NCI-H82 treated with DMSO at 0.1 percent for 48 hours (cell line): Measurements from ENCODE around the gene DLD.
"Not testable (repeated sequence)": the region's sequence is repeated elsewhere in the genome, so short reads cannot be mapped to it uniquely, and the experiment has no call there.

Source experiments
- DNase-seq: peaks from one replicate; lab custom pipeline; 2025; ENCODE audit not compliant: unreplicated experiment; lab: John Stamatoyannopoulos, UW

DLD gene

DNA sequence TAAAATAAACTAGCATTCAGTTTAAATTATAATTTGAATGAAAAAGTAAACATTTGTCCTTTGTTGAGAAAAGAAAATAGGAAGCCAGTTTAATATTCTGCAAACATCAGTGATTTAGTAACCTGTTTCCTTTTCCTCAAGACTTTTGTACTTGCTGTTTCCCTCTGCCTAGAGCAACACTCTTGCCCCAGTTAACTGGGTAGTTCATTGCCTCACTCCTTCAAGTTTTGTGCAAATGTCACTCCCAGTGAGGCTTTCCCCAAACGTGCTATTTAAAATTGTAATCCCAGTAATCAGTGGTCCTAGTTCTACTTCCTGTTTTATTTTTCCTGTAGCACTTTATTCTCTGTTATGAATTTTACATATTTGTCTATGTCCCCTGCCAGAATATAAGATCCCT is 23.8 kb downstream of the DLD start:
- DNase-seq: no peak

DNA sequence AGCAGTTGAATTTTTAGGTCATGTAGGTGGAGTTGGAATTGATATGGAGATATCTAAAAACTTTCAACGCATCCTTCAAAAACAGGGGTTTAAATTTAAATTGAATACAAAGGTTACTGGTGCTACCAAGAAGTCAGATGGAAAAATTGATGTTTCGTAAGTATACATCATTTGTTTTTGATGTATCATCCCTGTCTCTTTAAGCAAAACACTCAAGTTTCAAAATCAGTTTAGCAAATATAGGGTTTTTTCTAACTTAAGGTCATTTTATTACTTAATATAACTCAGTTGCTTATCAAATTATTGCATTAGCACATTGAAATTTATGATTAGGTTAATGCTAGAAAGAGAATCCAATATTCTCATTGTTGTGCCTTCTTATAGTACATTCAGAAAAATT is 24.6 kb downstream of the DLD start:
- no peak for DNase-seq

DNA sequence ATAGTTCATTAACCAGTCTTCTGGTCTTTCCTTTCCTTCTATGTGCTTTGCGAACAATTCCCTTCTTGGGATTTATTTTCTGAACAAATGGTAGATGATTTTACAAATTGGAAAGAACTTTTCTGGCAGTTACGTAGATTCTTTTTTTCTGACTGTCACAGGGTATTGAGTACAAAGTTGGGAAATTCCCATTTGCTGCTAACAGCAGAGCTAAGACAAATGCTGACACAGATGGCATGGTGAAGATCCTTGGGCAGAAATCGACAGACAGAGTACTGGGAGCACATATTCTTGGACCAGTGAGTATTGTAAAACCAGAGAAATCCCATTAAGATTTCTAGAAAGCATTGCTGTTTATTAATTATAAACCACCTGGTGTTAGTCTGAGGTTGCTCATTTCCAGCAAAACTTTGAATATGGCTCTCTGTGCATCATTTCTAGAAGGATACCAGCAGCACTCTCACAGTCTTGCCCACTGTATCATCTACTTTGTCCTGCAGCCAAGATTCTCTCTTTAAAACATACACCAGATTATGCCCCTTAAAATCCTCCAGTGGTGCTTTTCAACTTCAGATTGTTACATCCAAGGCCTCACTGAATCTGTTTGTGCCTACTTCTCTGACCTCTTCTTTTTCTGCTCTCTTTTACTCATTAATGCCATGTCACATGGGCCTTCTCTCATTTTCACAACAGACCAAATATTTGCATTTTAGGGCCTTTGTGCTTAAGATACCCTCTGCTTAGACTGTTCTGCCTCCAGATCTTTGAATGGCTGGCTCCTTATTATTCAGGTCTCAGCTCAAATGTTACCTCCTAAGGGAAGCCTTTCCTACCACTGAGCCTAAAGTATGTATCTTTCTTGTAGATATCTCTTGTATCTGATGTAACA is 27.0 kb downstream of the DLD start:
- no peak for DNase-seq

DNA sequence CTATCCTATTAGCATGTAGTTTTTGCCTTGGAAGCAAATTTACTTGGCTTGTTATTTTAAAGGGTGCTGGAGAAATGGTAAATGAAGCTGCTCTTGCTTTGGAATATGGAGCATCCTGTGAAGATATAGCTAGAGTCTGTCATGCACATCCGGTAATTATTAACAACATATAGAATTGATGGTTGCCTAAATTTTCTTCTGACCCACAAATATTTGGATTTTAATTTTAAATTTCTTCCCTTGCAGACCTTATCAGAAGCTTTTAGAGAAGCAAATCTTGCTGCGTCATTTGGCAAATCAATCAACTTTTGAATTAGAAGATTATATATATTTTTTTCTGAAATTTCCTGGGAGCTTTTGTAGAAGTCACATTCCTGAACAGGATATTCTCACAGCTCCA is 28.0 kb downstream of the DLD start:
- no peak for DNase-seq

DNA sequence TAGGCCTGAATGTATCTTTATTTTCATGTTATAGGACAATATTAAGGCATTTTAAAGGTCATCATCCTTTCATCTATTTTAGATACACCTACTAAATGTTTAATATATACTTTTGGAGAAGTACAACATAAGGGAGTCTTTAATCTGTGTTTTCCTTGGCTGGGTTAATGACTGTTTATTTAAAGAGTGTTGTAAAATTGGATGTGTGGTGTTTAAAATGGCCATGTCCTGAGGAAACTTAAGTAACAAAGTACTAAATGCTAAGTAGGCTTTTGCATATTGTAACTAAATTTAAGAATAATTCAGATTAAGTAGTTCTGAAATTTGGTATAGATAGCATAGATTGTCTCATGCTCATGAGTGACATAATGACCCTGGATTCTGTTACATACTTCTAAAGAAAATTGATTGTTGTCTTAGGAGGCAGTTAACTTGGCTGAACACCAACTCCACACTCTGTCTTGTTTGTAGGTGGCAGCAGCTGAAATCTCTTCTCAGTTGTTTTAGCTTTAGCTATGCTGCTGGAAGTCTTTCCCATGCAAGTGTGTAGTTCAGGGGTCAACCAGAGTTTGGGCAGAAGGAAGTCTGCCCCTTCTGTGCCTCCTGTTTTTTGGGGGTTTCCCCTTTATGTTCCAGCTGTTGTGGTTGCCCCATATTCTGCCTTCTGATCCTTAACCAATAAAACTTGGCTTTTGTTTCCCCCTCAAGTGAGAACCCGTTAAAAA is 29.2 kb downstream of the DLD start:
- no peak for DNase-seq

DNA sequence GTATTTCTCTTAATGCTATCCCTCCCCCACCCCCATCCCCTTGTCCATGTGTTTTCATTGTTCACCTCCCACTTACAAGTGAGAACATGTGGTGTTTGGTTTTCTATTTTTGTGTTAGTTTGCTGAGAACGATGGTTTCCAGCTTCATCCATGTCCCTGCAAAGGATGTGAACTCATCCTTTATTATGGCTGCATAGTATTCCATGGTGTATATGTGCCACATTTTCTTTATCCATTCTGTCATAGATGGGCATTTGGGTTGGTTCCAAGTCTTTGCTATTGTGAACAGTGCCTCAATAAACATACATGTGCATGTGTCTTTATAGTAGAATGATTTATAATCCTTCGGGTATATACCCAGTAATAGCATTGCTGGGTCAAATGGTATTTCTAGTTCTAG is 30.8 kb downstream of the DLD start:
- not testable (repeated sequence) for DNase-seq

DNA sequence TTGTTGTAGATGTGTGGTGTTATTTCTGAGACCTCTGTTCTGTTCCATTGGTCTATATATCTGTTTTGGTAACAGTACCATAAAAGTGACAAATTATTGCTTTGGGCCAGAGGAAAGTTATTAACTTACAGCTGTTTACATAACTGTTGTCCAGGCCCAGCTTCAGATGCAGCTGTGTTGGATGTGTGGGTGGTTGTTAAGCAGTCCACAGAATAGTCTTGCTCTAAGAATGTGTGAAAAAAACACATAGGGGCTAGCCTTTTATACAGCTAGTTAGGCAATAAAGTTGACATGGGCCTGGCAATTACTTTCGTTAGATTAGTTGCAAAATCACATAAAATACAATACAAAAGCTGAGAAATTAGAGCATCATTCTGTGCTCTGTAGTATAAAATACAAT is 31.9 kb downstream of the DLD start:
- DNase-seq: no peak

DNA sequence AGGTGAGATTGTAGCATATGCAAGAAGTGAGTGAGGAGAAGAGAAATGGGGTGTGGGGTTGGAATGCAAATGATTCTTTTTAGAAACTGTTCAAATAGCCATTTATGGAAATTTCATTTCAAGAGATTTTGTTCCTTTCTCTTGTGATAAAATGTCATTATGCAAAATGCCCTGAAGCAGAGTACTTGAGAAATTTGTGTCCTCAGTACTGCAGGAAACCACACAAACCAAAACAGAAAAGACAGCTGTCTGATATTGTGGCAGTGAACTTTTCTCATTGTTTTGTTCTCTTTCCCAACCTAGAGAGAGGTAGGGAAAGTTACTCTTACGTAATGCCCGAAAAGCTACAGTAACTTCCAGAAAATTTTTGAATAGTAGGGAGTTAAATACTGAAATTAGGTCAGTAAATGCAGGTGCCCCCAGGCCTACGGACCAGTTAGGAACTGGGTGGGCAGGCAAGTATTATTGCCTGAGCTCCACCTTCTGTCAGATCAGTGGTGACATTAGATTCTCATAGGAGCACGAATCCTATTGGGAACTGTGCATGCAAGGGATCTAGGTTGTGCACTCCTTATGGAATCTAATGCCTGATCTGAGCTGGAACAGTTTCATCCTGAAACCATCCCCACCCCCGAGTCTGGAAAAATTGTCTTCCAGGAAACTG is 34.0 kb downstream of the DLD start:
- no peak for DNase-seq

DNA sequence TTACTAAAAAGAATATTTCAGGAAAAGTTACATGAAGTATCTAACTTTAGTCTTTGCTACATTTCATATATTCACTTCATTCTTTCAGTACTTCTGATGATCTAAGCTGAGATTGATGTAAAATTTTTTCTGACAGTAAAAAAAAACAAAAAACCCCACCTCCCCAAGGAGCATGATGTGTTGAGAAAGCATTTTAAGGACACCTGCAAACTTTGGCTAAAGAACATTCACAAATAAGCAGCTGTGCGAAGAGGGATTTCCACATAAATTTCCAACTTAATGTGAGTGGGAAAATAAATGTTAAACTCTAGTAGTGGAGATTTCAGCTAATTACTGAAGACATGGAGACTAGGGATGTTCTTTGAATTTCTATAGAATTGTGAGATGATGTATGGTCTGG is 35.5 kb downstream of the DLD start:
- DNase-seq: no peak

DNA sequence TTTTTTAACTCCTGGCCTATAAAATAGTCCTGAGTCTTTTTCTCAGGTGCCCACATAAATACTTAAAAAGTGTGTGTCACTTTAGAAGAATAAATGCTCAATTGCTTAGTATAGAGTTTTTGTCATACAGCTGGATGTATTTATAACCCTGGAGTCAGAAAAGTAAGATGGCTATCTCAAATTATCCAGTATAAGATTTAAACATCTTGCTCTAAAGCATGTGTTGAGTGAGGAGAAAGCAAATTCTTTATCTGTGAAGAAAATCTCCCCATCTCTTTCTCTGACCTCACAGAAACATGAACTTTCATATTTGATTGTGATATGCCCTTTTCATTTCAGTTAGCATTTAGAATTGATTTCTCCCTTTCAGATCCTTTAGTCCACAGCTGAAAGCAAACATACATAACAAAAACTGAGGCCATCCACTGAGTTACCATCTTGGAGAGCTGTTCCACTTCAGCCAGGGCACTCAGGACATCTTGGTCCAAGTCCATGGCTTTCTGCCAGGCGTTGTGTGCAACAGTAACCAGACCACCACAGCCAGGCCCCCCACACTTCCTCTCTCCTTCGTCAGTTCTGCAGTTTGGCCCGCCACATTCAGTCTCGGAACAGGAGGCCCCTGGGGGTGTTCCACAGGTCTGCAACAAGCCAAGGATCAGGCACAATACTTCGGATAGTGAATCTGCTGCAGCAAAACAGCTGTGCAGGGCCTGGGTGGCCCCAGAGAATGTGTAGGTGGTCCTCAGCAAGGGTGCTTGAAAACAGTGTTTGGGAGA is 40.9 kb downstream of the DLD start:
- no peak for DNase-seq

DNA sequence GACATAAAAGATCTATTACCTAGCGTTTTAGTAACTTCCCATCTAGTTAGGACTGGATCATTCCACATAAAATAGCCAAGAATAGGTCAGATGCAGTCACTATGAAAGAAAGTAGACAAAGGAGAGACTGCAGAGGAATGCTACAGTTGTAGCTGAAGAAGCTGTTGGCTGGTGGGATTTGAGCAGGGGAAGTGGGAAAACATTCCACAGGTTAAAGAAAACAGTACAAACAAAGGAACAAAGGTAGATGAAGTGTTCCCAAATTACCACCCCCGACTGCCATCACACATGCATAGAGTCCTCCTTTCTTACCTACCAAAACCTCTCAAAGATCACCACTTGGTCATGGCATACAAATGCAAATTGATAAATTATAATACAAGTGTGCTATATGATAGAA is 41.8 kb downstream of the DLD start:
- DNase-seq: no peak

DNA sequence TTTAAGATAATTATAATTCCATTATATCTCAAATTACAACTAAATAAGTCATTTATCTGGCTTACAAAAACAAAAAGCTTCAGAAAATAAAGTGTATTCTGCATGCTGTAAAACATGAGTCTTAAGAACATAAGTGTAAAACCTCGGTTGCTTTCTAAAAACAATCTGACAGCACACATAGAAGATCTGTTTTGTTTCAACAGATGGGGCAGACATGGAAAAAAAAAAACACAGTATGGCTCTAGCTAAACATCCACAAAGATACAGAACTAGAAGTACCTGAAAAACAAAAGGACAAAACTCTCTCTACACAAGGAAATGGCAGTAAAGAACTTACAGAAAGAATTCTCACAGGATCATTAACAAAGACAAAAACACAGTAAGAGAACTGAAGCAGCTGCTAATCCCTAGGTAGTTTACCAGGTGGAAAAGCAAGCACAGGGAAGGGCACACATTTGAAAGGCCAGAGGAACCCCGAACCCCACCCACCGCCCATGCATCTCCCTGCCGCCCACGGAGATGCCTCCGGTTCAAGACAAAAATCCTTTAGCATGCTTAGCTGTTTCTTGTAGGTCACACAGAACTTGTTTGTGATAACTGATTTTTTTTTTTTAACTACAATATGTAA is 42.5 kb downstream of the DLD start:
- DNase-seq: no peak

DNA sequence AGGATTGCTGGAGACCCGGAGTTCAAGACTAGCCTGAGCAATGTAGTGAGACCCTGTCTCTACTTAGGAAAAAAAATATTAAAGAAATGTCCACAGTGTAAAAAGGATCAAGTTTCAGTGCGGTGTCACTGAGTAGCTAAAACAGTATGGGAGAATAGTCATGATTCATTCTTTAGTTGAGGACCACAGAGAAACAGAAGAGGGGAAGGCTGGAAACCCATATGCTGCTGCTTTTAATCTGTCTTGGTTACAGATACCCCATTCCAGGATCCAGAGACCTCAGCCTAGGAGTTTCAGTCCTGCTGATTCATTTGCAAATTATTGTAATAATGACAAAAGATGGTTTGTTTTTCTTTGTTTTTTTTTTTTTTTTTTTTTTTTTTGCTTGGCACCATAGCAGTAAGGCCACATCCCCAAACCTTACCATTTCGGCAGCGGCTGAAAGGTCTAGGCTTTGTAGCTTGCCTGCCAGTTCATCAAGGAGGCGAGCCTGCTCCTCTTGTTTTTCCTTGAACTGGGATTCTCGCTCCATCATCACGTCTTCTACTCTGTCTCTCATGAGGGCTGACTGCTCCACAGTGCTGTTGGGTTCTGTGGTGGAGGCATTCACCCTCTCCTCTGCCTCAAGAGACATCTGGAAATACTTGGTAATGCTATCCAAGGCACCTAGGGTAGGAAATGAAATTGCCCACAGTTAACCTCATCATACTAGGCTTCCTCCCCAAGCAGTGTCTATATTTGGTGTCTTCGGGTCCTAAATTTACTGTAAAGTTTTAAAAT is 44.2 kb downstream of the DLD start:
- DNase-seq: no peak

DNA sequence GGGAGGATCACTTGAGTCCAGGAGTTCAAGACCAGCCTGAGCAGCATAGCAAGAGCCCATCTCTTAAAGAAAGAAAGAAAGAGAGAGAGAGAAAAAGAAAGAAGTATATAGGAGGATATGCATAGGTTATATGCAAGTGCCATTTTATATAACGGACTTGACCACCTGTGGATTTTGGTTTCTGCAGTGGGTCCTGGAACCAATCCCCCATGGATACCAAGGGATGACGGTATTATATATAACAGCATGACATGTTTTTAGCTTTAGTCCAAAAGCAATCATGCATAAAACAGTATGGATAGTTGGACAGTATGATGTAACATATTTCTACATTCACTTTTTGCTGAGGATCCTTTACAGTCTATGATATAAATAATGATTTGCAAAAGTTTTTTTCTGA is 45.3 kb downstream of the DLD start:
- DNase-seq: no peak

DNA sequence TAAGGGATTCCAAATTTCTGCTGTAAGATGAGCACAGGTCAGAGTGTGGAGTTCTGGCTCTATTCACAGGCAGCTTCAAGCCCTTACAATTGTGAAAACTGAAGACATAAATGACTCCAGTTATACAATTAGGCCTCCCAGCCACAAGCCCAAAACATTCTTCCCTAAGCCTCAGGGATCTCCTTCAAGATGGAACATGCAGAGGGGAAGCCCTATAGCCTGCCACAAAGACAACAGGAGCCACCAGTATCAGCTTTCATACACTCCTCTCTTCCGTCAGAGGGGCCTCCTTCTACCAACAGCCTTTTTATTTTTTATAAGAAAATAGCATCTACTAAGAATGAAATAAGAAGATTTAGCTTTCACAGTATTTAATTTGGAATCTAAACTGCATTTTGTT is 46.5 kb downstream of the DLD start:
- no peak for DNase-seq

DNA sequence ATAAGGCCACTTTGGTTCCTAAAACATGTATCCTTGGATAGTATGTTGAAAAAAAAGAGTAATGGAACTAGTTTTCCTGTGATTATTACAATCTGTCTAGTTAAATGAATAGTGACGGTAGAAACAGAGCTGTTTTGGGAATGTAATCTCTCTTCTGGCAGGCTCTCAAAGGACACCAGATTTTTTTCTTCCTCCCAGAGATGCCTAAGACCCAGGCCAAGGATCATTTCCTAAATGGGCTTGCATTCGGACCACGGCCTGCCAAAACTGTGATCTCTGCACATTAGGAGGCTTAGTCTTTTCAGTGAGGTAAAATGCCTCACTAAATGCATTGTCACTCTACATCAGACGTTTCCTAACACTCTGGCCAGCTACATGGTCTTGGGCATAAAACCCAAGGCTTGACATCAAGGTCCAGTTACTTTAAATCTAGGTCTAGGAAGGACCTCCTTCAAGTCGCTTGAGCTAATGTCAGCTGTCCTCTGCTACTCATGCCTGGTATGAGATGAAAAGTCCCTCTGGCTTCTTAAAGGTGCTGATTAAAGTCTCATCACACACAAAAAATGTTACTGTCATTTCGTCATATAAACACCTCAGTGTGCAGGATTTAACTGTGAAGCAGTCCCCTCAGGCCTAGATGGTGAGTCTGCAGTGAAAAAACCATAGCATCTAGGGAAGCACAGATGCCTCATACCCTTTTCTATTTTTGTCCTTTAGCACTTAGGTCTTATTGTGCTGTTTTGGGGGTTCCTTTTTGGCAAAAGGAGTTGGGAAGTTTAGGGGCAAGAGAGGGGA is 47.7 kb downstream of the DLD start:
- no peak for DNase-seq

DNA sequence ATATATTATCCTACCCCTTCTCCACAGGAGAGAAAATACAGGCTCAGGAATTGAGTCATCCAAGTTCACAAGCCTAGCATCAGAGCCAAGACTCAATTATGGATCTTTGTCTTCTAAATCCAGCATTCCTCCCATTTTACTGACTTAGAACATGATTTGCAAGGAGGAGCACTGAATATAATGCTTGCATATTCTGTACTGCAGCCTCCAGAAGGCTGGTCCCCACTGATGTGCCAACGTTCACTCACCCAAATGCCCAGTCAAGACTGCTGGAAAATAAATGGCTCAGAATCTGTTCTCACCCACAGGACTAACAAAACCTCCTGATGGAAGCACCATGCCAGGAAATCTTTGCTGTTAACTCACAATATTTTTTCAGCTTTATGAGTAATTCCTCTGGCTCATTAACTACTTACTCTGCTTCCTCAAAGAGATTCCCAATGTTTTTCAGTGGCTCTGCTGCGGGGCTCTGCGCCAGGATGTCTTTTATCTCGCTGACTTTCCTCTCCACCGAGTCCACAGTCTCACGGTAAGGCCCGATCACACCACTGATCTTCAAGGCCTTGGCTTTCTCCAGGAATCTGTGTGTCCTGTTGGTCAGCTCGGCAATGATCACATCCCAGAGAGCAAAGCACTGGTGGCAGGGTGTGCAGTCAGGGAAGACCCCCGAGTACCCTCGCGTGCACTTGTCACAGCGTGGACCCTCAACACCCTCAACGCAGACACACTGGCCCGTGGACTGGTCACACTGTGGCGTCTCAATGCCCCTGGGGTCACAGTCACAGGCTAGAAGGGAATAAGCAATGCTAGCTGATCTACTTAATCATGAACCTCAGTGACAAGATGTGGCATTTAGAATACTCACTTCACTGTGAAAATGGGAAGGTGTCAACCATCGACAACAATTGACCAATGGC is 48.8 kb downstream of the DLD start:
- DNase-seq: no peak

DNA sequence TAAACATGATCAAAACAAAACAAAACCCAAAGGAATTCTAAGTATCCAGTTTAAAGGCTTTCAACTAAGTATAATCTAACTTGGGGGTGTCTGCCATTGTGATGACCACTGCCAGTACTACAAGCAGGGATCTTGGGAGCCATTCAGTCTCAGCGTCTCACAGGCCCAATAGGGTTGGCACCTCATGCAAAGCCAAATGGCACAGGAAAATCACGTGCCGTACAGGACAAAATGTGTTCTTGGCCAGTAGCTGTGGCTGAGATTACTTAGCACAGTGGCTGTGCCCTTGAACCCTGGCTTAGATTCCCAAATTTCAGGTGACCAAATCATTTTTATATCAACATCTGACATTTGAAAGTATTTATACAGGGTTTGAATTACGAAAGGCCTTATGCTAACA is 50.0 kb downstream of the DLD start:
- no peak for DNase-seq
